Colonic mucosa (tissue), 4 donors: ENCODE results near the gene MYL5. TPM values are rescaled to one million over a fixed set of nuclear protein-coding genes. Genes with fewer than 3 reads are reported as not detected.
"Not testable (repeated sequence)": the region's sequence is repeated elsewhere in the genome, so short reads cannot be mapped to it uniquely, and the experiment has no call there.

Source experiments
- DNase-seq: peaks from one replicate; pipeline ENCODE4 v3.0.0-alpha.2; 2020
- H3K27ac ChIP-seq: fragments of 200-600 bp; one replicate; pipeline ENCODE4 v1.8.0; 2021
- H3K27me3 ChIP-seq: fragments of 200-600 bp; one replicate; pipeline ENCODE4 v1.8.0; 2021
- H3K36me3 ChIP-seq: fragments of 200-600 bp; one replicate; pipeline ENCODE4 v1.8.0; 2021
- H3K4me1 ChIP-seq: fragments of 200-600 bp; one replicate; pipeline ENCODE4 v1.8.0; 2021; ENCODE audit warnings: mild to moderate bottlenecking
- H3K4me3 ChIP-seq: fragments of 200-600 bp; one replicate; pipeline ENCODE4 v1.8.0; 2021
- H3K9ac ChIP-seq, 2 donors: one replicate each; pipeline ENCODE4 v1.7.0; 2013; ENCODE audit warnings: control low read depth in 2 of 2, low read depth in 2 of 2, low read length in 2 of 2
- H3K9me3 ChIP-seq: fragments of 200-600 bp; one replicate; pipeline ENCODE4 v1.8.0; 2021
- CTCF ChIP-seq: fragments of 200-600 bp; IDR thresholded peaks from one replicate; pipeline ENCODE4 v1.8.0; 2022; ENCODE audit warnings: antibody characterized with exemption, mild to moderate bottlenecking
- intact Hi-C: fragments of 100-400 bp; cut with DNase I; formaldehyde crosslinking; loops from one replicate; pipeline ENCODE4 v1.14.1; 2022
- total RNA-seq, 2 donors: library from RNA; stranded (reverse); fragmentation: NEBNext Ultra II Directional in 1 of 2; extraction: Animal tissue kit (Norgen Biotek cat#: 25700) in 1 of 2; gene quantifications; one replicate each; pipeline ENCODE4 v1.2.1, GENCODE V29; 2021
- donor health status: healthy.
- donor health status: DM: no; HTN: no; CAD: no.
- donor health status: DM: no; HTN: no; CAD: no.

Gene MYL5
- total RNA-seq, 2 donors from 2014 or later: 17.3 to 53.6 TPM

GRCh38 chr4:703336-704197, 29.2 kb downstream of the MYL5 start:
- Histone ChIP-seq H3K27me3 (no peaks in the 10 kb centered on the region), H3K36me3 (no peaks in the 10 kb centered on the region), H3K27ac (no peak overlapping the region), H3K9me3 (no peaks in the 10 kb centered on the region), H3K4me1 (peaks cover 3% of the 10 kb centered on the region), H3K4me3 (no peak overlapping the region), H3K9ac (no peak overlapping the region)
- intact Hi-C loops: no loop called here
- DNase-seq: no peak
- no peak for TF ChIP-seq CTCF

- DNase-seq: no peak
- no peak for TF ChIP-seq CTCF
- Histone ChIP-seq H3K4me1 (peaks cover 3% of the 10 kb centered on the region), H3K9me3 (no peaks in the 10 kb centered on the region), H3K4me3 (no peak overlapping the region), H3K36me3 (no peaks in the 10 kb centered on the region), H3K27me3 (no peaks in the 10 kb centered on the region), H3K9ac (no peak overlapping the region), H3K27ac (no peak overlapping the region)
- intact Hi-C loops: no loop called here
Observed at GRCh38 chr4:704198-704891, 30.0 kb downstream of the MYL5 start.

GRCh38 chr4:704971-705277, 30.6 kb downstream of the MYL5 start:
- no peaks in the 10 kb centered on the region for H3K36me3 ChIP-seq

GRCh38 chr4:705278-706082, 31.1 kb downstream of the MYL5 start, which contains the start of gene PCGF3:
TSS of gene PCGF3 (plus strand) at chr4:705832. CDS start at chr4:733681, 27,849 bp downstream.
- Histone ChIP-seq H3K36me3 (no peaks in the 10 kb centered on the region), H3K9ac (peak within 1 kb of the TSS; percentile 81 to 97), H3K27ac (peak within 1 kb of the TSS; percentile 83), H3K4me3 (peak within 1 kb of the TSS; percentile 94), H3K9me3 (no peaks in the 10 kb centered on the region), H3K27me3 (no peaks in the 10 kb centered on the region), H3K4me1 (peaks cover 3% of the 10 kb centered on the region)
- peak; percentile 98 for DNase-seq
- TF ChIP-seq CTCF: no peak
- intact Hi-C loops: no loop called here

More at GRCh38 chr4:704971-705277, 30.6 kb downstream of the MYL5 start:
- H3K4me1 ChIP-seq: peaks cover 3% of the 10 kb centered on the region
- H3K9ac ChIP-seq: peak overlapping the region in 1 of 2 donors; percentile 65
- no peaks in the 10 kb centered on the region for H3K9me3 ChIP-seq
- peak overlapping the region; percentile 94 for H3K4me3 ChIP-seq
- DNase-seq: no peak
- intact Hi-C loops: no loop called here
- no peak for TF ChIP-seq CTCF
- H3K27ac ChIP-seq: no peak overlapping the region
- no peaks in the 10 kb centered on the region for H3K27me3 ChIP-seq

DNA sequence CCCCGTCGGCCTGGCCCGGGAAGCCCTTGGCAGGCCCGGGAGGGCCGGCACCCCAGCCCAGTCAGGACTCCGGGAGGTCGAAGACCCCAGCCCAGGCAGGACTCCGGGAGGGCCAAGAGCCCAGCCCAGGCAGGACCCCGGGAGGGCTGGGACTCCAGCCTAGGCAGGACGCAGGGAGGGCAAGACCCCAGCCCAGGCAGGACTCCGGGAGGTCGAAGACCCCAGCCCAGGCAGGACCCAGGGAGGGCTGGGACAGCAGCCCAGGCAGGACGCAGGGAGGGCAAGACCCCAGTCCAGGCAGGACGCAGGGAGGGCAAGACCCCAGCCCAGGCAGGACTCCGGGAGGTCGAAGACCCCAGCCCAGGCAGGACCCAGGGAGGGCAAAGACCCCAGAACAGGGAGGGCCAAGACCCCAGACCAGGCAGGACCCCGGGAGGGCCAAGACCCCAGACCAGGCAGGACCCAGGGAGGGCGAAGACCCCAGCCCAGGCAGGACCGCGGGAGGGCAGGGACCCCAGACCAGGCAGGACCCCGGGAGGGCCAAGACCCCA, 31.8 kb downstream of the MYL5 start:
- peak overlapping the region; percentile 83 for H3K27ac ChIP-seq
- DNase-seq, H3K9me3 ChIP-seq, intact Hi-C loops, H3K27me3 ChIP-seq, H3K4me1 ChIP-seq, H3K36me3 ChIP-seq: not testable (repeated sequence)
- peak overlapping the region; percentile 81 to 97 for H3K9ac ChIP-seq
- H3K4me3 ChIP-seq: peak overlapping the region; percentile 94
